HepG2 (cell line): ENCODE results near the gene GPN2. TPM values are rescaled to one million over a fixed set of nuclear protein-coding genes. Genes with fewer than 3 reads are reported as not detected.
A peak's percentile ranks its signal among the peaks of the same experiment; 100 is the strongest.

Experiments used
- ARID2 ChIP-seq: sonication (generic); formaldehyde crosslinking; IDR thresholded peaks from 2 replicates; pipeline ENCODE4 v1.8.1; 2022; ENCODE audit warnings: mild to moderate bottlenecking, missing genetic modification reagents, borderline replicate concordance
- EEA1 ChIP-seq: sonication (generic); formaldehyde crosslinking; IDR thresholded peaks from 2 replicates; pipeline ENCODE4 v1.5.1; 2020; ENCODE audit warnings: mild to moderate bottlenecking, missing genetic modification reagents, borderline replicate concordance
- IRF2 ChIP-seq: IDR thresholded peaks from 2 replicates; pipeline ENCODE4 v1.6.1; 2018; ENCODE audit warnings: missing genetic modification reagents, missing compliant biosample characterization
- SIN3B ChIP-seq: fragments of 150-350 bp; IDR thresholded peaks from 2 replicates; pipeline ENCODE4 v1.6.1; 2014; ENCODE audit warnings: low read length
- TFE3 ChIP-seq: IDR thresholded peaks from 2 replicates; pipeline ENCODE4 v1.6.1; 2016
- ZNF136 ChIP-seq: sonication (generic); formaldehyde crosslinking; IDR thresholded peaks from 2 replicates; pipeline ENCODE4 v1.8.1; 2022; ENCODE audit warnings: low read depth, mild to moderate bottlenecking, moderate library complexity, missing genetic modification reagents
- ZNF143 ChIP-seq: sonication (generic); formaldehyde crosslinking; IDR thresholded peaks from 2 replicates; pipeline ENCODE4 v1.4.0; 2020; ENCODE audit warnings: missing genetic modification reagents
- ZNF383 ChIP-seq: sonication (generic); formaldehyde crosslinking; IDR thresholded peaks from 2 replicates; pipeline ENCODE4 v1.4.0; 2020; ENCODE audit warnings: missing genetic modification reagents, mild to moderate bottlenecking, borderline replicate concordance
- ZNF441 ChIP-seq: sonication (generic); formaldehyde crosslinking; IDR thresholded peaks from 2 replicates; pipeline ENCODE4 v1.7.0; 2021; ENCODE audit warnings: missing genetic modification reagents, borderline replicate concordance
- polyA plus RNA-seq, 8 experiments: library from polyadenylated mRNA; depleted of rRNA in 3 of 8; stranded (reverse) in 7 of 8; unstranded in 1 of 8; fragments of >200 nt; fragmentation: Illumina TruSeq in 4 of 8; extraction: Trizol in 4 of 8; gene quantifications; 2 replicates each; pipeline versions ENCODE4 v1.2.1 to v1.2.3, GENCODE V29; 2011 to 2016; ENCODE audit warnings: low read depth in 4 of 8, missing spikeins in 1 of 8, mixed read lengths in 1 of 8; ENCODE audit not compliant: insufficient read depth in 1 of 8
- total RNA-seq, 5 experiments: library from RNA; depleted of rRNA; stranded (reverse); fragments of >200 nt; fragmentation: Illumina TruSeq; extraction: Trizol; gene quantifications; 2 replicates each; pipeline ENCODE4 v1.2.3, GENCODE V29; 2016; ENCODE audit warnings: low read depth in 1 of 5
- TF ChIP-seq, protein P1 (sequence below): sonication (generic); formaldehyde crosslinking; IDR thresholded peaks from 2 replicates; pipeline ENCODE4 v1.4.0; 2020; ENCODE audit warnings: mild to moderate bottlenecking, missing genetic modification reagents
- TF ChIP-seq, protein P2 (sequence below): sonication (generic); formaldehyde crosslinking; IDR thresholded peaks from 2 replicates; pipeline ENCODE4 v1.8.0; 2022; ENCODE audit warnings: mild to moderate bottlenecking, missing genetic modification reagents
- TF ChIP-seq, protein P3 (sequence below): IDR thresholded peaks from 2 replicates; pipeline ENCODE4 v1.6.1; 2018; ENCODE audit warnings: missing genetic modification reagents, mild to moderate bottlenecking, missing compliant biosample characterization
- TF ChIP-seq, protein P4 (sequence below): IDR thresholded peaks from 2 replicates; pipeline ENCODE4 v1.6.1; 2016; ENCODE audit warnings: low read depth
- TF ChIP-seq, protein P5 (sequence below): sonication (generic); formaldehyde crosslinking; IDR thresholded peaks from 2 replicates; pipeline ENCODE4 v1.8.0; 2022; ENCODE audit warnings: mild to moderate bottlenecking, missing genetic modification reagents, borderline replicate concordance

The GPN2 gene
- total and polyA plus RNA-seq, 2 of the 13 experiments (the other 11 are each of a cell fraction or from before 2014, with no cell fraction given) = 19.3 to 38.9 TPM

DNA sequence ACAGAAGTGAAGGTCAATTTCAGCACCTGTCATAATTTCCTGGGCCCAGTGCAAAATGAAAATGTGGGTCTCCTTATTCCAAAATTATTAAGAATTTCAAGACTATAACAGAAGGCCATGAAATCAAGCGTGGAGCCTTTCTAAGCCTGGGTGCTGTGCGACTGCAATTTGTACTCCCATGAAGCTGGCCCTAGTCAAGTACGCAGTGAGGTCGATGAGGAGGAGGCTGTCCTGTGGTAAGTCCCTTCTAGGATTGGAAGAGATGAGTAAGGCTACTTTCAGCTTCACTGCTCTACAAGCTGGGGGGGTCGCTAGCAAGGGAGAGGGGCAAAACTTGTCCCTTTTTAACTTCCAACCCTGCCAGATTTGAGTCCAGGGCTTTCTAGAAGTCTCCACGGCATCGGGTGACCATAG is 31.1 kb upstream of the GPN2 start (continued):
- no peak for TF ChIP-seq ZNF143 (CRISPR knock-in tag)
- TF ChIP-seq, protein P1, sequence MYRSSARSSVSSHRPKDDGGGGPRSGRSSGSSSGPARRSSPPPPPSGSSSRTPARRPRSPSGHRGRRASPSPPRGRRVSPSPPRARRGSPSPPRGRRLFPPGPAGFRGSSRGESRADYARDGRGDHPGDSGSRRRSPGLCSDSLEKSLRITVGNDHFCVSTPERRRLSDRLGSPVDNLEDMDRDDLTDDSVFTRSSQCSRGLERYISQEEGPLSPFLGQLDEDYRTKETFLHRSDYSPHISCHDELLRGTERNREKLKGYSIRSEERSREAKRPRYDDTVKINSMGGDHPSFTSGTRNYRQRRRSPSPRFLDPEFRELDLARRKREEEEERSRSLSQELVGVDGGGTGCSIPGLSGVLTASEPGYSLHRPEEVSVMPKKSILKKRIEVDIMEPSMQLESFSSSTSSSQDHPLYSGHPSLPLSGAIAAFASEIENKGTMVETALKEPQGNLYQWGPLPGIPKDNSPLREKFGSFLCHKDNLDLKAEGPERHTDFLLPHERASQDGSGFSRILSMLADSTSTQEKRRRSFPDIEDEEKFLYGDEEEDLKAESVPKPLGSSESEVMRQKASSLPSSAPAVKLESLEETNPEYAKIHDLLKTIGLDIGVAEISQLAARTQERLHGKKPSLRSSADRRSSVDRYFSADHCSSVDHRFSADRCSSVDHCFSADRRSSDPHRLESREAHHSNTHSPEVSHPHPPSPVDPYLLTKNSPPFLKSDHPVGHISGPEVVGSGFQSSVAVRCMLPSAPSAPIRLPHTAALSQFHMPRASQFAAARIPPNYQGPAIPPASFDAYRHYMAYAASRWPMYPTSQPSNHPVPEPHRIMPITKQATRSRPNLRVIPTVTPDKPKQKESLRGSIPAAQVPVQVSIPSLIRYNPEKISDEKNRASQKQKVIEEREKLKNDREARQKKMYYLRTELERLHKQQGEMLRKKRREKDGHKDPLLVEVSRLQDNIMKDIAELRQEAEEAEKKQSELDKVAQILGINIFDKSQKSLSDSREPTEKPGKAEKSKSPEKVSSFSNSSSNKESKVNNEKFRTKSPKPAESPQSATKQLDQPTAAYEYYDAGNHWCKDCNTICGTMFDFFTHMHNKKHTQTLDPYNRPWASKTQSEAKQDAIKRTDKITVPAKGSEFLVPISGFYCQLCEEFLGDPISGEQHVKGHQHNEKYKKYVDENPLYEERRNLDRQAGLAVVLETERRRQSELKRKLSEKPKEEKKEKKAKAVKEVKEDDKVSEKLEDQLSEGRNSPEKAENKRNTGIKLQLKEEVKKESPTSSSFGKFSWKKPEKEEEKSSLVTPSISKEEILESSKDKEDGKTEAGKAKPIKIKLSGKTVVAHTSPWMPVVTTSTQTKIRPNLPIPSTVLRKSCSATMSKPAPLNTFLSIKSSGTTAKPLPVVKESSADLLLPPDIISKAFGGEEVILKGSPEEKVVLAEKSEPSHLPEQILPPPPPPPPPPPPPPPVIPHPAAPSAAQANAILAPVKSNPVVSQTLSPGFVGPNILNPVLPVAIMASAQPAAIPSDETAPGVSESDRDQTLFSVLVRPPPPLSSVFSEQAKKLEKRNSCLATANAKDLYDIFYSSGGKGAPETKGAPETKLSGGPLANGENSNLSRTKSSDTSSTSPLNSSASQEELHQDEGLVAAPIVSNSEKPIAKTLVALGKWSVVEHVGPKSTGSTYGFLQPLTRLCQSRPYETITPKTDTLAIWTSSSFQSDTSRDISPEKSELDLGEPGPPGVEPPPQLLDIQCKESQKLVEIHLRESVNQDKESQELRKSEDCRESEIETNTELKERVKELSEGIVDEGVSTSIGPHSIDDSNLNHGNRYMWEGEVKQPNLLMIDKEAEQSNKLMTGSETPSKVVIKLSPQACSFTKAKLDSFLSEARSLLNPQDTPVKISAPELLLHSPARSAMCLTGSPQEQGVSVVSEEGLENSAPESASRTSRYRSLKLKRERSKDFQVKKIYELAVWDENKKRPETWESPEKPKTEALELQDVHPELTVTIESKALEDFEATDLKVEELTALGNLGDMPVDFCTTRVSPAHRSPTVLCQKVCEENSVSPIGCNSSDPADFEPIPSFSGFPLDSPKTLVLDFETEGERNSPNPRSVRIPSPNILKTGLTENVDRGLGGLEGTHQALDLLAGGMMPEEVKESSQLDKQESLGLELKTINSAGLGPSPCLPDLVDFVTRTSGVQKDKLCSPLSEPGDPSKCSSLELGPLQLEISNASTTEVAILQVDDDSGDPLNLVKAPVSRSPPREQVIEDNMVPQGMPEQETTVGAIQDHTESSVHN (CRISPR knock-in tag) = no peak
- no peak for TF ChIP-seq ZNF136 (CRISPR knock-in tag)
- no peak for TF ChIP-seq TFE3 (CRISPR knock-in tag)
- TF ChIP-seq, protein P2, sequence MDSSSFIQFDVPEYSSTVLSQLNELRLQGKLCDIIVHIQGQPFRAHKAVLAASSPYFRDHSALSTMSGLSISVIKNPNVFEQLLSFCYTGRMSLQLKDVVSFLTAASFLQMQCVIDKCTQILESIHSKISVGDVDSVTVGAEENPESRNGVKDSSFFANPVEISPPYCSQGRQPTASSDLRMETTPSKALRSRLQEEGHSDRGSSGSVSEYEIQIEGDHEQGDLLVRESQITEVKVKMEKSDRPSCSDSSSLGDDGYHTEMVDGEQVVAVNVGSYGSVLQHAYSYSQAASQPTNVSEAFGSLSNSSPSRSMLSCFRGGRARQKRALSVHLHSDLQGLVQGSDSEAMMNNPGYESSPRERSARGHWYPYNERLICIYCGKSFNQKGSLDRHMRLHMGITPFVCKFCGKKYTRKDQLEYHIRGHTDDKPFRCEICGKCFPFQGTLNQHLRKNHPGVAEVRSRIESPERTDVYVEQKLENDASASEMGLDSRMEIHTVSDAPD = no peak
- no peak for TF ChIP-seq IRF2 (CRISPR knock-in tag)
- TF ChIP-seq, protein P3, sequence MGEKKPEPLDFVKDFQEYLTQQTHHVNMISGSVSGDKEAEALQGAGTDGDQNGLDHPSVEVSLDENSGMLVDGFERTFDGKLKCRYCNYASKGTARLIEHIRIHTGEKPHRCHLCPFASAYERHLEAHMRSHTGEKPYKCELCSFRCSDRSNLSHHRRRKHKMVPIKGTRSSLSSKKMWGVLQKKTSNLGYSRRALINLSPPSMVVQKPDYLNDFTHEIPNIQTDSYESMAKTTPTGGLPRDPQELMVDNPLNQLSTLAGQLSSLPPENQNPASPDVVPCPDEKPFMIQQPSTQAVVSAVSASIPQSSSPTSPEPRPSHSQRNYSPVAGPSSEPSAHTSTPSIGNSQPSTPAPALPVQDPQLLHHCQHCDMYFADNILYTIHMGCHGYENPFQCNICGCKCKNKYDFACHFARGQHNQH (CRISPR knock-in tag) = no peak
- TF ChIP-seq EEA1 (CRISPR knock-in tag) = 0 out of 2 replicates have a peak, but pooled peaks have one; percentile 13
- TF ChIP-seq, protein P4, sequence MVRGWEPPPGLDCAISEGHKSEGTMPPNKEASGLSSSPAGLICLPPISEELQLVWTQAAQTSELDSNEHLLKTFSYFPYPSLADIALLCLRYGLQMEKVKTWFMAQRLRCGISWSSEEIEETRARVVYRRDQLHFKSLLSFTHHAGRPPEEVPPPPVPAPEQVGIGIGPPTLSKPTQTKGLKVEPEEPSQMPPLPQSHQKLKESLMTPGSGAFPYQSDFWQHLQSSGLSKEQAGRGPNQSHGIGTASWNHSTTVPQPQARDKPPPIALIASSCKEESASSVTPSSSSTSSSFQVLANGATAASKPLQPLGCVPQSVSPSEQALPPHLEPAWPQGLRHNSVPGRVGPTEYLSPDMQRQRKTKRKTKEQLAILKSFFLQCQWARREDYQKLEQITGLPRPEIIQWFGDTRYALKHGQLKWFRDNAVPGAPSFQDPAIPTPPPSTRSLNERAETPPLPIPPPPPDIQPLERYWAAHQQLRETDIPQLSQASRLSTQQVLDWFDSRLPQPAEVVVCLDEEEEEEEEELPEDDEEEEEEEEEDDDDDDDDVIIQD = no peak
- TF ChIP-seq, protein P5, sequence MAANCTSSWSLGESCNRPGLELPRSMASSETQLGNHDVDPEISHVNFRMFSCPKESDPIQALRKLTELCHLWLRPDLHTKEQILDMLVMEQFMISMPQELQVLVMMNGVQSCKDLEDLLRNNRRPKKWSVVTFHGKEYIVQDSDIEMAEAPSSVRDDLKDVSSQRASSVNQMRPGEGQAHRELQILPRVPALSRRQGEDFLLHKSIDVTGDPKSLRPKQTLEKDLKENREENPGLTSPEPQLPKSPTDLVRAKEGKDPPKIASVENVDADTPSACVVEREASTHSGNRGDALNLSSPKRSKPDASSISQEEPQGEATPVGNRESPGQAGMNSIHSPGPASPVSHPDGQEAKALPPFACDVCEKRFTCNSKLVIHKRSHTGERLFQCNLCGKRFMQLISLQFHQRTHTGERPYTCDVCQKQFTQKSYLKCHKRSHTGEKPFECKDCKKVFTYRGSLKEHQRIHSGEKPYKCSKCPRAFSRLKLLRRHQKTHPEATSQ (CRISPR knock-in tag) = peak; percentile 14; the same call in 1 of the 2 replicates
- 0 out of 2 replicates have a peak, but pooled peaks have one; percentile 43 for TF ChIP-seq ZNF383 (CRISPR knock-in tag)
- peak; percentile 72; the same call in 1 of the 2 replicates for TF ChIP-seq ARID2 (CRISPR knock-in tag)
- no peak for TF ChIP-seq SIN3B
- 0 out of 2 replicates have a peak, but pooled peaks have one; percentile 13 for TF ChIP-seq ZNF441 (CRISPR knock-in tag)
